Ureter (tissue), 1 donor: ENCODE data around the gene PECR. TPM values are rescaled to one million over a fixed set of nuclear protein-coding genes. Genes with fewer than 3 reads are reported as not detected.
"Not testable (repeated sequence)": the region's sequence is repeated elsewhere in the genome, so short reads cannot be mapped to it uniquely, and the experiment has no call there.

Experiments
- DNase-seq: peaks from one replicate; pipeline ENCODE4 v3.0.0-alpha.2; 2020; ENCODE audit warnings: low spot score
- total RNA-seq: library from RNA; stranded (reverse); gene quantifications from one replicate; pipeline ENCODE4 v1.2.4, GENCODE V29; 2023
- donor health status: DM: yes; HTN: yes; CAD: no.

The PECR gene
- total RNA-seq, 1 donor from 2014 or later: 6.3 TPM

- DNase-seq: no peak
These were observed 79.4 kb downstream of the PECR start for GRCh38 chr2:216002101-216002678.

GRCh38 chr2:216001216-216002100 is 80.2 kb downstream of the PECR start:
- DNase-seq: no peak

GRCh38 chr2:215998636-215999035 is 83.0 kb downstream of the PECR start:
- no peak for DNase-seq

- DNase-seq: no peak
These were observed 84.4 kb downstream of the PECR start for GRCh38 chr2:215997219-215997618.

- DNase-seq: no peak
These were observed 86.7 kb downstream of the PECR start for GRCh38 chr2:215994911-215995310.

GRCh38 chr2:215988556-215989207 is 92.9 kb downstream of the PECR start:
- not testable (repeated sequence) for DNase-seq

Other genes with a start within 250 kb of the PECR start
- gene MREG, start 68.3 kb downstream of the PECR start, total RNA-seq: 13.8 TPM
- 0.21 TPM for gene TMEM169, start 110 bp upstream of the PECR start, total RNA-seq
- 282 TPM for gene XRCC5, start 27.5 kb upstream of the PECR start, total RNA-seq